ENCODE results near the gene ZNF35.

- TF ChIP-seq EP300 (IDR thresholded peaks at IDR 0.05): no peak
- no peak for TF ChIP-seq CTCF (IDR thresholded peaks at IDR 0.05)
Measured at GRCh38 chr3:44643024-44643423, 5.5 kb upstream of the ZNF35 start.

All from sigmoid colon (tissue), 4 donors.